Measurements from ENCODE around the gene HDAC4. TPM values are rescaled to one million over a fixed set of nuclear protein-coding genes. Genes with fewer than 3 reads are reported as not detected.

HDAC4 gene
- total RNA-seq, 1 experiment from 2014 or later = 44.4 TPM

DNA sequence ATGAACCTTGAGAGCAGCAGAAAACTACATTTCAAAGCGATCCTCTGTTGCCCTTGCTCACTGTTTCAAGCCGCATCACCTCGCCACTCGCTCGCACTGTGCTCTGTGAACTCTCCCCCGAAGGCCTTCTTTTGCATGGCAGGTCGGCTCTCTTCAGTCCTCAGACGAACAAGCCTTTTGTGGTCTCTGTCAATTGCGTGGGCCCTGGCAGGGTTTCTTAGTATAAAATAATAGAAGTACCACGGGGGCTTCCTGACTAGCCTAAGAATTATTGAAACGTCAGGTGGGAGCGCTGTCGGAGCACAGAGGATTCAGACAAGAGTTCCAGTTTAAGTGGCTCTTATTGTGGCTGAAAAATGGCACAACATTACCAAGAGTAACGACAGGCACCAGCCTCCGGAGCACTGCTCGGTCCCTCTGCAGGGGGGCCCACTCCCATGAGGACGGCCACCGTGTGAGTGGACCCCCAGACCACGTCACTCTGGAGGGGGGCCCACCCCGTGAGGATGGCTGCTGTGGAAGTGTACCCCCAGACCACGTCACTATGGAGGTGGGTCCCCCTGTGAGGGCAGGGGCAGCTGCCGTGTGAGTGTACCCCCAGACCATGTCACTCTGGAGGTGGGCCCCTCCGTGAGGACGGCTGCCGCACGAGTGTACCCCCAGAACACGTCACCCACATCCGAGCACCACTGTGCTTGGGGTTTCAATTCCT lies 237.7 kb downstream of the HDAC4 start (continued):
- no peak for TF ChIP-seq CBFB (CRISPR knock-in tag; IDR thresholded peaks at IDR 0.05; ENCODE audit: low read depth)
- no peak for TF ChIP-seq SMAD4 (CRISPR knock-in tag; IDR thresholded peaks at IDR 0.05)
- TF ChIP-seq NR1H2 (CRISPR knock-in tag; IDR thresholded peaks at IDR 0.05) = no peak
- TF ChIP-seq RELA (CRISPR knock-in tag; IDR thresholded peaks at IDR 0.05; ENCODE audit: borderline replicate concordance) = no peak
- TF ChIP-seq, protein P1, sequence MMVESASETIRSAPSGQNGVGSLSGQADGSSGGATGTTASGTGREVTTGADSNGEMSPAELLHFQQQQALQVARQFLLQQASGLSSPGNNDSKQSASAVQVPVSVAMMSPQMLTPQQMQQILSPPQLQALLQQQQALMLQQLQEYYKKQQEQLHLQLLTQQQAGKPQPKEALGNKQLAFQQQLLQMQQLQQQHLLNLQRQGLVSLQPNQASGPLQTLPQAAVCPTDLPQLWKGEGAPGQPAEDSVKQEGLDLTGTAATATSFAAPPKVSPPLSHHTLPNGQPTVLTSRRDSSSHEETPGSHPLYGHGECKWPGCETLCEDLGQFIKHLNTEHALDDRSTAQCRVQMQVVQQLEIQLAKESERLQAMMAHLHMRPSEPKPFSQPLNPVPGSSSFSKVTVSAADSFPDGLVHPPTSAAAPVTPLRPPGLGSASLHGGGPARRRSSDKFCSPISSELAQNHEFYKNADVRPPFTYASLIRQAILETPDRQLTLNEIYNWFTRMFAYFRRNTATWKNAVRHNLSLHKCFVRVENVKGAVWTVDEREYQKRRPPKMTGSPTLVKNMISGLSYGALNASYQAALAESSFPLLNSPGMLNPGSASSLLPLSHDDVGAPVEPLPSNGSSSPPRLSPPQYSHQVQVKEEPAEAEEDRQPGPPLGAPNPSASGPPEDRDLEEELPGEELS (CRISPR knock-in tag; IDR thresholded peaks at IDR 0.05) = no peak
- TF ChIP-seq, protein P2, sequence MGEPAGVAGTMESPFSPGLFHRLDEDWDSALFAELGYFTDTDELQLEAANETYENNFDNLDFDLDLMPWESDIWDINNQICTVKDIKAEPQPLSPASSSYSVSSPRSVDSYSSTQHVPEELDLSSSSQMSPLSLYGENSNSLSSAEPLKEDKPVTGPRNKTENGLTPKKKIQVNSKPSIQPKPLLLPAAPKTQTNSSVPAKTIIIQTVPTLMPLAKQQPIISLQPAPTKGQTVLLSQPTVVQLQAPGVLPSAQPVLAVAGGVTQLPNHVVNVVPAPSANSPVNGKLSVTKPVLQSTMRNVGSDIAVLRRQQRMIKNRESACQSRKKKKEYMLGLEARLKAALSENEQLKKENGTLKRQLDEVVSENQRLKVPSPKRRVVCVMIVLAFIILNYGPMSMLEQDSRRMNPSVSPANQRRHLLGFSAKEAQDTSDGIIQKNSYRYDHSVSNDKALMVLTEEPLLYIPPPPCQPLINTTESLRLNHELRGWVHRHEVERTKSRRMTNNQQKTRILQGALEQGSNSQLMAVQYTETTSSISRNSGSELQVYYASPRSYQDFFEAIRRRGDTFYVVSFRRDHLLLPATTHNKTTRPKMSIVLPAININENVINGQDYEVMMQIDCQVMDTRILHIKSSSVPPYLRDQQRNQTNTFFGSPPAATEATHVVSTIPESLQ (CRISPR knock-in tag; IDR thresholded peaks at IDR 0.05) = no peak
- TF ChIP-seq, protein P3, sequence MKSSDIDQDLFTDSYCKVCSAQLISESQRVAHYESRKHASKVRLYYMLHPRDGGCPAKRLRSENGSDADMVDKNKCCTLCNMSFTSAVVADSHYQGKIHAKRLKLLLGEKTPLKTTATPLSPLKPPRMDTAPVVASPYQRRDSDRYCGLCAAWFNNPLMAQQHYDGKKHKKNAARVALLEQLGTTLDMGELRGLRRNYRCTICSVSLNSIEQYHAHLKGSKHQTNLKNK (CRISPR knock-in tag; IDR thresholded peaks at IDR 0.05) = no peak
- no peak for TF ChIP-seq ZNF423 (CRISPR knock-in tag; IDR thresholded peaks at IDR 0.05)
- no peak for TF ChIP-seq ZBTB21 (CRISPR knock-in tag; IDR thresholded peaks at IDR 0.05; ENCODE audit: borderline replicate concordance)
- TF ChIP-seq ZNF416 (CRISPR knock-in tag; IDR thresholded peaks at IDR 0.05) = no peak

DNA sequence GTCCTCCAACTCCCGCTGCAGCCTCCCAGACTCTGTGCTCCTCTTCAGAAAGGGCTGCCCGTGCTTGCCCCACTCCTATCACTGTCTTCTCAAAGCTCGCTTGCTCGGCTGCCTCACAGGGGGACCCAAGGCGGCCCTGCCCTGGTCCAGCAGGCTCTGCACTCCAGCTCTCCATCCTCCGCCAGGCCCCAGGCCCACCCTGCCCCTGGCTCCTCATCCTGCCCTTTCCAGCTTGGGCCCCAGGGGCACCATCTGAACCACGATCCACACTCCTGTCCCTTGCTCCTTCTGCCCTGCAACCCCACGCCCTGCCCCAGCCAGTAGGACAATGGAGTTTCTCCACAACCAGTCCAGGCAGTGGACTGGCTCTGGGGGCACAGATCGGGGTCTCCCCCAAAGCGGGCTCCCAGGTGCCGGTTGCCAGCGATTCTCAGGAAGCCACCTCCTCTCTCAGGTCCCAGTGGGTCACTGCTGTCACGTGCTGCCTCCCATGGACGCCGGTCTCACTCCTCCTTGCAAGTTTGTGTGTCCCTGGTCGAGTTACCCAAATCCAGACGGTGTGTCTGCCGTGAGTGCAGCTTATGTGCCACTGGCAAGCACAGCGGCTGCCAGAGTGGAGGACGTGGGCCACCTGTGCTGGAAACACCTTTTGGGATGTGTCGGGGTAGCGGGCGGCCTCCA lies 238.5 kb downstream of the HDAC4 start:
- Mint-ChIP-seq H3K27me3 (ENCODE audit: low read depth) (no peaks in the 10 kb centered on the region), H3K9me3 (no peaks in the 10 kb centered on the region), H3K4me1 (peaks cover 10% of the 10 kb centered on the region), H3K36me3 (peaks cover 11% of the 10 kb centered on the region), H3K4me3 (no peak overlapping the region), H3K27ac (no peak overlapping the region; the same call in 1 of the 2 replicates)
- CTCF ChIA-PET = interaction anchor here (1.2 kb wide), 1 partner anchor 18 kb away, joined by 4 read pairs; no protein-coding TSS in a partner anchor
- ATAC-seq = no peak
- TF ChIP-seq SP1 (CRISPR knock-in tag; conservative IDR thresholded peaks at IDR 0.05) (no peak), MXD4 (CRISPR knock-in tag; IDR thresholded peaks at IDR 0.05; ENCODE audit: borderline replicate concordance) (no peak), ZNF671 (CRISPR knock-in tag; IDR thresholded peaks at IDR 0.05) (no peak)
- TF ChIP-seq, protein P4, sequence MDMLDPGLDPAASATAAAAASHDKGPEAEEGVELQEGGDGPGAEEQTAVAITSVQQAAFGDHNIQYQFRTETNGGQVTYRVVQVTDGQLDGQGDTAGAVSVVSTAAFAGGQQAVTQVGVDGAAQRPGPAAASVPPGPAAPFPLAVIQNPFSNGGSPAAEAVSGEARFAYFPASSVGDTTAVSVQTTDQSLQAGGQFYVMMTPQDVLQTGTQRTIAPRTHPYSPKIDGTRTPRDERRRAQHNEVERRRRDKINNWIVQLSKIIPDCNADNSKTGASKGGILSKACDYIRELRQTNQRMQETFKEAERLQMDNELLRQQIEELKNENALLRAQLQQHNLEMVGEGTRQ (CRISPR knock-in tag; IDR thresholded peaks at IDR 0.05) = no peak
- no peak for DNase-seq (ENCODE audit: low spot score)
- POLR2A ChIA-PET = no interaction called here

DNA sequence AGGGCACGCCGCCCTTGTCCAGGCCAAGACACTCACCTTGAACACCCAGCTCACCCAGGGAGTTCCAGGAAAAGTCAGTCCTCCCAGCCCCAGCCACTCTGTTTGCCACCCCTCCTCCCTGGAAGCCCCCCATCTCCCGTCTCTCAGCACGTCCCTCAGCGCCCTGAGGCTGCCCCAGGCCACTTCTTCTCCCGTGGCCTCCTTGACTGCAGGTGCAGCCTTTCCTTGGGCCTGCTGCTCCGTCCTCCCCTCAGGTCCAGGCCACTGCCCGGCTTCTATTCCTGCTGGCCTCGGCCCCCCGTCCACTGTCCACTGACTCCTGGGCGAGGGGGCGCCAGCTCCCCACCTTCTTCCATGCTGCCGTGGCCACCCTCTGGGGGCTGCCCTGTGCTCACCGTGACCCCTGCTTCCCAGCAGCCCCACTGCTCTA lies 239.1 kb downstream of the HDAC4 start:
- H3K9me3 Mint-ChIP-seq = no peaks in the 10 kb centered on the region
- ChIA-PET CTCF (interaction anchor here (1.2 kb wide), 1 partner anchor 18 kb away, joined by 4 read pairs; no protein-coding TSS in a partner anchor), POLR2A (no interaction called here)
- TF ChIP-seq, protein P5, sequence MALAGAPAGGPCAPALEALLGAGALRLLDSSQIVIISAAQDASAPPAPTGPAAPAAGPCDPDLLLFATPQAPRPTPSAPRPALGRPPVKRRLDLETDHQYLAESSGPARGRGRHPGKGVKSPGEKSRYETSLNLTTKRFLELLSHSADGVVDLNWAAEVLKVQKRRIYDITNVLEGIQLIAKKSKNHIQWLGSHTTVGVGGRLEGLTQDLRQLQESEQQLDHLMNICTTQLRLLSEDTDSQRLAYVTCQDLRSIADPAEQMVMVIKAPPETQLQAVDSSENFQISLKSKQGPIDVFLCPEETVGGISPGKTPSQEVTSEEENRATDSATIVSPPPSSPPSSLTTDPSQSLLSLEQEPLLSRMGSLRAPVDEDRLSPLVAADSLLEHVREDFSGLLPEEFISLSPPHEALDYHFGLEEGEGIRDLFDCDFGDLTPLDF (CRISPR knock-in tag; IDR thresholded peaks at IDR 0.05) = no peak
- TF ChIP-seq ZNF263 (CRISPR knock-in tag; IDR thresholded peaks at IDR 0.05; ENCODE audit: low read depth) = no peak
- no peak for DNase-seq (ENCODE audit: low spot score)
- no peak overlapping the region for H3K27ac Mint-ChIP-seq
- no peak for ATAC-seq
- H3K36me3 Mint-ChIP-seq = peaks cover 12% of the 10 kb centered on the region
- peaks cover 10% of the 10 kb centered on the region for H3K4me1 Mint-ChIP-seq
- H3K4me3 Mint-ChIP-seq = no peak overlapping the region
- no peaks in the 10 kb centered on the region for H3K27me3 Mint-ChIP-seq (ENCODE audit: low read depth)

Data from WTC11 (cell line).